G401 (cell line): Measurements from ENCODE around the gene C9orf85. TPM values are rescaled to one million over a fixed set of nuclear protein-coding genes. Genes with fewer than 3 reads are reported as not detected.
"Not testable (repeated sequence)": the region's sequence is repeated elsewhere in the genome, so short reads cannot be mapped to it uniquely, and the experiment has no call there.

ENCODE experiments used
- DNase-seq: peaks from one replicate; pipeline ENCODE4 v3.0.0-alpha.2; 2015; ENCODE audit warnings: low spot score
- in situ Hi-C: cut with HindIII; loops from 2 replicates; pipeline ENCODE4 v1.10.0; 2016; ENCODE audit warnings: low sequenced_read_pairs, mixed read lengths
- total RNA-seq: library from RNA; depleted of rRNA; stranded (reverse); fragments of >200 nt; shearing (Covaris generic); gene quantifications from 2 replicates; pipeline ENCODE4 v1.2.3, GENCODE V29; 2014

The C9orf85 gene
- total RNA-seq, 1 experiment from 2014 or later = 23.7 TPM

GRCh38 chr9:71931166-71931565, 19.7 kb downstream of the C9orf85 start:
- in situ Hi-C loops = no loop called here
- DNase-seq = no peak

- DNase-seq = no peak
- in situ Hi-C loops = no loop called here
Measured at GRCh38 chr9:71936066-71936465, 24.6 kb downstream of the C9orf85 start.

- in situ Hi-C loops = no loop called here
- DNase-seq = no peak
Measured at GRCh38 chr9:71937070-71937625, 25.7 kb downstream of the C9orf85 start.

GRCh38 chr9:71937898-71938297, 26.5 kb downstream of the C9orf85 start:
- DNase-seq = no peak
- in situ Hi-C loops = no loop called here

GRCh38 chr9:71941060-71941568, 29.7 kb downstream of the C9orf85 start:
- no peak for DNase-seq
- in situ Hi-C loops = no loop called here

- in situ Hi-C loops = no loop called here
- DNase-seq = no peak
Measured at GRCh38 chr9:71941998-71942567, 30.6 kb downstream of the C9orf85 start.

GRCh38 chr9:71944754-71945375, 33.4 kb downstream of the C9orf85 start:
- in situ Hi-C loops = no loop called here
- no peak for DNase-seq

- DNase-seq, in situ Hi-C loops: not testable (repeated sequence)
Measured at GRCh38 chr9:71954652-71955051, 43.2 kb downstream of the C9orf85 start.

GRCh38 chr9:71955300-71955915, 44.0 kb downstream of the C9orf85 start:
- no peak for DNase-seq
- in situ Hi-C loops = no loop called here

- no peak for DNase-seq
- in situ Hi-C loops = no loop called here
Measured at GRCh38 chr9:71962328-71962727, 50.9 kb downstream of the C9orf85 start.

- in situ Hi-C loops, DNase-seq: not testable (repeated sequence)
Measured at GRCh38 chr9:71963471-71963996, 52.1 kb downstream of the C9orf85 start.

GRCh38 chr9:71965403-71965802, 54.0 kb downstream of the C9orf85 start:
- in situ Hi-C loops = no loop called here
- DNase-seq = no peak

GRCh38 chr9:71966601-71967000, 55.2 kb downstream of the C9orf85 start:
- no peak for DNase-seq
- in situ Hi-C loops = no loop called here

- in situ Hi-C loops = no loop called here
- no peak for DNase-seq
Measured at GRCh38 chr9:71968541-71969090, 57.2 kb downstream of the C9orf85 start.

- in situ Hi-C loops = no loop called here
- peak; percentile 7 for DNase-seq
Measured at GRCh38 chr9:71975833-71976232, 64.4 kb downstream of the C9orf85 start.

- no peak for DNase-seq
- in situ Hi-C loops = no loop called here
Measured at GRCh38 chr9:71977003-71977402, 65.6 kb downstream of the C9orf85 start.

- no peak for DNase-seq
- in situ Hi-C loops = no loop called here
Measured at GRCh38 chr9:71980266-71981190, 69.1 kb downstream of the C9orf85 start.

- no peak for DNase-seq
- in situ Hi-C loops = no loop called here
Measured at GRCh38 chr9:71981944-71982343, 70.5 kb downstream of the C9orf85 start.

- DNase-seq = no peak
- in situ Hi-C loops = no loop called here
Measured at GRCh38 chr9:71984403-71984802, 73.0 kb downstream of the C9orf85 start.
